HepG2 (cell line): Measurements from ENCODE around the gene GPC3. TPM values are rescaled to one million over a fixed set of nuclear protein-coding genes. Genes with fewer than 3 reads are reported as not detected.
A peak's percentile ranks its signal among the peaks of the same experiment; 100 is the strongest.
"Not testable (repeated sequence)": the region's sequence is repeated elsewhere in the genome, so short reads cannot be mapped to it uniquely, and the experiment has no call there.

Source experiments
- ATAC-seq: fragments of 200-7000 bp; cut with Tn5 transposase; 3 replicates; pipeline ENCODE4 v1.9.1; 2020; ENCODE audit warnings: mild to moderate bottlenecking, moderate library complexity
- BruUV-seq: library from RNA; stranded (reverse); fragments of 400-500 nt; replicated peaks from 2 replicates; lab custom pipeline; 2021; lab: Mats Ljungman, UMichigan
- CTCF ChIA-PET: fragments of 300-600 bp; formaldehyde crosslinking; extraction: SDS; loops from one replicate; lab custom pipeline; 2021; ENCODE audit warnings: low total read pairs, inconsistent platforms, low intra/inter-chr PET ratio; lab: Yijun Ruan, JAX
- POLR2A ChIA-PET: fragments of 350-600 bp; sonication (Branson Sonifier 250); formaldehyde crosslinking; loops from one replicate; lab custom pipeline; 2020; ENCODE audit warnings: antibody characterized with exemption, inconsistent platforms; lab: Yijun Ruan, JAX
- DNase-seq: peaks from one replicate; pipeline ENCODE4 v3.0.0-alpha.2; 2015; ENCODE audit warnings: low spot score
- FAIRE-seq: peaks from 3 replicates; lab custom pipeline; 2011; peaks lifted over from hg19 to GRCh38; lab: Jason Lieb, UNC
- H2AFZ ChIP-seq: one replicate; pipeline ENCODE4 v1.6.1; 2011; ENCODE audit warnings: low read length, inconsistent platforms
- H3K27ac ChIP-seq: fragments of 300-600 bp; 3 replicates; pipeline ENCODE4 v1.8.0; 2011; ENCODE audit warnings: mixed run types, mild to moderate bottlenecking, mixed read lengths, low read length, inconsistent platforms; ENCODE audit not compliant: insufficient read depth; ENCODE audit errors: extremely low read length
- H3K27me3 ChIP-seq, 2 experiments: fragments of 200-600 bp in 1 of 2; 2 replicates in 1 of 2; 3 replicates in 1 of 2; pipeline versions ENCODE4 v1.6.0 to v1.8.0; 2011; ENCODE audit warnings: low read length in 2 of 2, mild to moderate bottlenecking in 2 of 2, moderate library complexity in 2 of 2, inconsistent platforms in 1 of 2; ENCODE audit not compliant: insufficient read depth in 2 of 2, control insufficient read depth in 1 of 2
- H3K36me3 ChIP-seq, 2 experiments: fragments of 200-600 bp in 1 of 2; replicated peaks in 1 of 2; 2 replicates in 1 of 2; 3 replicates in 1 of 2; pipeline versions ENCODE4 v1.5.1 to v1.8.0; 2011; ENCODE audit warnings: low read length in 2 of 2, inconsistent platforms in 1 of 2; ENCODE audit not compliant: insufficient read depth in 2 of 2, control insufficient read depth in 1 of 2
- H3K4me1 ChIP-seq: 2 replicates; pipeline ENCODE4 v1.5.1; 2012; ENCODE audit warnings: low read length, inconsistent platforms; ENCODE audit not compliant: insufficient read depth
- H3K4me2 ChIP-seq: 2 replicates; pipeline ENCODE4 v1.6.0; 2011; ENCODE audit warnings: low read depth, low read length, inconsistent platforms
- H3K4me3 ChIP-seq, 3 experiments: fragments of 200-600 bp in 1 of 3; sonication (generic), shearing (Covaris generic) in 1 of 3; replicated peaks in 1 of 3; 2 replicates each; pipeline ENCODE4 v1.5.1; 2011 to 2016; ENCODE audit warnings: low read length in 3 of 3, inconsistent platforms in 2 of 3, low read depth in 2 of 3, mild to moderate bottlenecking in 2 of 3, control low read depth in 1 of 3, mixed read lengths in 1 of 3; ENCODE audit not compliant: insufficient read depth in 1 of 3
- H3K79me2 ChIP-seq: one replicate; pipeline ENCODE4 v1.6.1; 2011; ENCODE audit warnings: low read length, inconsistent platforms; ENCODE audit not compliant: insufficient read depth
- H3K9ac ChIP-seq: 2 replicates; pipeline ENCODE4 v1.6.0; 2011; ENCODE audit warnings: mild to moderate bottlenecking, low read depth, low read length, inconsistent platforms; ENCODE audit not compliant: insufficient read depth
- H3K9me3 ChIP-seq: 2 replicates; pipeline ENCODE4 v1.5.1; 2012; ENCODE audit warnings: mild to moderate bottlenecking, low read length
- H4K20me1 ChIP-seq: 2 replicates; pipeline ENCODE4 v1.6.0; 2011; ENCODE audit warnings: inconsistent platforms, mild to moderate bottlenecking, low read length, moderate library complexity; ENCODE audit not compliant: insufficient read depth
- HNF1A ChIP-seq, 2 experiments: sonication (generic) in 1 of 2; formaldehyde crosslinking in 1 of 2; IDR thresholded peaks; 2 replicates each; pipeline versions ENCODE4 v1.4.0 to v1.6.1; 2016 to 2020; ENCODE audit warnings: borderline replicate concordance in 1 of 2, low read depth in 1 of 2, mild to moderate bottlenecking in 1 of 2, missing genetic modification reagents in 1 of 2
- NFYC ChIP-seq: IDR thresholded peaks from 2 replicates; pipeline ENCODE4 v1.6.1; 2016; ENCODE audit warnings: missing genetic modification reagents, missing compliant biosample characterization
- PCBP1 ChIP-seq: fragments of 200-400 bp; formaldehyde crosslinking; IDR thresholded peaks from 2 replicates; pipeline ENCODE4 v1.6.1; 2017; ENCODE audit warnings: mild to moderate bottlenecking, low read depth, low read length, borderline replicate concordance
- ZNF232 ChIP-seq: sonication (generic); formaldehyde crosslinking; IDR thresholded peaks from 2 replicates; pipeline ENCODE4 v1.4.0; 2020; ENCODE audit warnings: missing genetic modification reagents, borderline replicate concordance
- ZNF510 ChIP-seq: sonication (generic); formaldehyde crosslinking; IDR thresholded peaks from 2 replicates; pipeline ENCODE4 v1.4.0; 2020; ENCODE audit warnings: low read depth, mild to moderate bottlenecking, missing genetic modification reagents
- WGBS: methylation state at CpG from one replicate; pipeline ENCODE4 v1.1.6; 2017; ENCODE audit warnings: low lambda C conversion rate; 5-methylcytosine and 5-hydroxymethylcytosine counted together
- in situ Hi-C: cut with HindIII; loops from 2 replicates; pipeline ENCODE4 v1.10.0; 2017; ENCODE audit warnings: low pct_unique_long_range_greater_than_20kb; ENCODE audit not compliant: extremely low pct_ligation_motif_present
- intact Hi-C: fragments of 100-400 bp; cut with micrococcal nuclease; formaldehyde crosslinking; loops from one replicate; pipeline ENCODE4 v1.10.0; 2022; ENCODE audit not compliant: unreplicated experiment
- polyA plus RNA-seq, 8 experiments: library from polyadenylated mRNA; depleted of rRNA in 3 of 8; stranded (reverse) in 7 of 8; unstranded in 1 of 8; fragments of >200 nt; fragmentation: Illumina TruSeq in 4 of 8; extraction: Trizol in 4 of 8; gene quantifications; 2 replicates each; pipeline versions ENCODE4 v1.2.1 to v1.2.3, GENCODE V29; 2011 to 2016; ENCODE audit warnings: low read depth in 4 of 8, missing spikeins in 1 of 8, mixed read lengths in 1 of 8; ENCODE audit not compliant: insufficient read depth in 1 of 8
- total RNA-seq, 5 experiments: library from RNA; depleted of rRNA; stranded (reverse); fragments of >200 nt; fragmentation: Illumina TruSeq; extraction: Trizol; gene quantifications; 2 replicates each; pipeline ENCODE4 v1.2.3, GENCODE V29; 2016; ENCODE audit warnings: low read depth in 1 of 5

Gene GPC3
- total and polyA plus RNA-seq, 2 of the 13 experiments (the other 11 are each of a cell fraction or from before 2014, with no cell fraction given), result 1,799 to 3,263 TPM

- TF ChIP-seq ZNF510, result no peak
- no peak for TF ChIP-seq PCBP1
- no peak for TF ChIP-seq NFYC (CRISPR knock-in tag)
- TF ChIP-seq ZNF232 (CRISPR knock-in tag), result no peak
- TF ChIP-seq HNF1A (IDR thresholded peaks at IDR 0.05; ENCODE audit: low read depth), result no peak
- TF ChIP-seq HNF1A (CRISPR knock-in tag; IDR thresholded peaks at IDR 0.05; ENCODE audit: borderline replicate concordance), result no peak
These were observed 6.4 kb upstream of the GPC3 start (continued) for GRCh38 chrX:133991814-133992213.

- H3K9me3 ChIP-seq, H4K20me1 ChIP-seq, intact Hi-C loops, H2AFZ ChIP-seq, CTCF ChIA-PET, DNase-seq, H3K4me2 ChIP-seq, ATAC-seq, BruUV-seq, H3K4me3 ChIP-seq, H3K27me3 ChIP-seq, in situ Hi-C loops, FAIRE-seq, H3K9ac ChIP-seq, H3K36me3 ChIP-seq: not testable (repeated sequence)
- Histone ChIP-seq H3K27ac (peak overlapping the region; percentile 94), H3K4me1 (peaks cover 82% of the 10 kb centered on the region), H3K79me2 (peaks cover 38% of the 10 kb centered on the region)
- 88% methylated on average over 3 of the region's 3 CpGs for WGBS
- POLR2A ChIA-PET, result interaction anchor here (11.4 kb wide), 1 partner anchor 30 kb away, joined by 216 read pairs; no protein-coding TSS in a partner anchor
These were observed 5.7 kb upstream of the GPC3 start for GRCh38 chrX:133991057-133991456.
